HG03066 (cell line): Measurements from ENCODE around the gene TM4SF20.
A peak's percentile ranks its signal among the peaks of the same experiment; 100 is the strongest.

Source experiments
- ATAC-seq: cut with Tn5 transposase; IDR thresholded peaks from one replicate; pipeline ENCODE4 v1.9.1; 2021; ENCODE audit warnings: low read depth; ENCODE audit not compliant: unreplicated experiment

TM4SF20 gene, protein sequence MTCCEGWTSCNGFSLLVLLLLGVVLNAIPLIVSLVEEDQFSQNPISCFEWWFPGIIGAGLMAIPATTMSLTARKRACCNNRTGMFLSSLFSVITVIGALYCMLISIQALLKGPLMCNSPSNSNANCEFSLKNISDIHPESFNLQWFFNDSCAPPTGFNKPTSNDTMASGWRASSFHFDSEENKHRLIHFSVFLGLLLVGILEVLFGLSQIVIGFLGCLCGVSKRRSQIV

DNA sequence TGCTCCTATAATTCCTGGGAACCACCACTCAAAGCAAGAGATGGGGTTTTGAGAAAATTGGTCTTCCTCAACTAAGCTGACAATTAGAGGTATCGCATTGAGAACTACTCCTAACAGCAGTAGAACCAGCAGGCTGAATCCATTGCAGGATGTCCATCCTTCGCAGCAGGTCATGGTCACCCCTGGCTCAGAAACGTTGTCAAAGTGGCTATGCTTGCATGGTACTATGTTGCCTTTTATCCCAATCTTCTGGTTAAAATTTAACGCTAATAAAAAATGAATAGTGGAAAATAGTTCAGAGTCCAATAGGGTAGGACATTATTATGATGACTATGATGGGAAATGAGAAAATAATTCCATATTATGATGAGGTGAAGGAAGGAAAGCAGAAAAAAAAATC lies at the start of gene TM4SF20:
TM4SF20 (minus strand) TSS at position 212 of the 400 bp plus-strand sequence; CDS start at position 174, 38 bp downstream.
- no peak for ATAC-seq

DNA sequence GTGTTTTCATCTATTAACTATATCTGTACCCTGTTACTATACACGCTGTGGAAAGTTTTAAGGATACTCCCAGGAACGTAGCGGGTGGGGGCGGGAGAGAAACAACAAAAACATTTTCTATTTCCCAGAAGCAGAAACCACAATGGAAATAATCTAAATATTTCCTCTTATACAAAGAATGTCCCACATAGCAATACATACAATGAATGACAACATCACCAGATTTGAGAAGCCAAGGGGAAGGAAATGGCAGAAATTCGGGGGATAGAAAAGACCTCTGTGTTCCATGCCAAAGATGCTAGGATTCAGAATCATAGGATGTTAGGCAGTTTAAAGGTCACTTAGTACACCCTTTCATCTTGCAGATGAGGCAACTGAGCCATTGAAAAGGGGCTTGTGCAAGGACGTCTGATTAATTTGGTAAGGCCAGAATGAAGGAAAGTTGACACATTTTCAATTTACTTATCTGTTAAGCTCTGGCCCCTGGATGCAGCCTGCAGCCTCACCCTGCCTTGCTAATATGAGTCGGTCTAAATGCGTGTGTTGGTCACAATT lies 49.7 kb upstream of the TM4SF20 start:
- ATAC-seq, result no peak

DNA sequence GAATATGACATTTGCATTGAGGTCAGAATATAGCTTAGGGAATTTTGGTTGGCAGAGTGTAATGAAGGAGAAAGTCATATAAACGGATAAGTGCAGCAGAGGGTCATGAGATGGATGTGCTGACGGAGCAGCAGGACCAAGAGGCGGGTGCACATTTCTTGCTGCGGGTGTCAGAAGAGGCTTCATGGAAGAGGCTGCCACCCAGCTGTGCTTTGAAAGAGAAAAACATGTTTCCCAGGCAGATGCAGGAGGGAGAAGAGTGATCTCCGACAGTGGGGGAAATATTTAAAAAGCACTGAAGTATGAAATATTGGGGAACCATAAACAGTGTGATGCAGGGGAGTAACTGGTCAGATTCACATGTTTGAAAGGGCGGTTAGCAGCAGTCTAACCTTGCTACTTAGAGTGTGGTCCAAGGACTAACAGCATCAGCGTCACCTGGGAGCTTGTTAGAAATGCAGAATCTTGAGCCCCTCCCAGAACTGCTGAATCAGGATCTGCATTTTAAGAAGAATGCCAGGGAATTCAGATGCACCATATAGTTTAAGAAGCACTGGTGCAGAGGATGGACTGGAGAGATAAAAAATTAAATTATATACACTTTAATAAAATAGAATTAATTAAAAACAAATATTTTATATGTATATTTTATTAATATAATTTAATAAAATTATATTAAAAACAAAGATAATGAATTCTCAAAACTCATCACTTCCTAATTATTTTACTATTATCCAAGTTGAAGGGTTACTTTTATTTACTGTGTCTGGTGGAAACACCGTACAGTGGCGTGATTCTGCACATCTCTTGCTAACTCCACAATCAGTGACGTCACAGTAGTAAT lies 44.8 kb upstream of the TM4SF20 start:
- no peak for ATAC-seq

DNA sequence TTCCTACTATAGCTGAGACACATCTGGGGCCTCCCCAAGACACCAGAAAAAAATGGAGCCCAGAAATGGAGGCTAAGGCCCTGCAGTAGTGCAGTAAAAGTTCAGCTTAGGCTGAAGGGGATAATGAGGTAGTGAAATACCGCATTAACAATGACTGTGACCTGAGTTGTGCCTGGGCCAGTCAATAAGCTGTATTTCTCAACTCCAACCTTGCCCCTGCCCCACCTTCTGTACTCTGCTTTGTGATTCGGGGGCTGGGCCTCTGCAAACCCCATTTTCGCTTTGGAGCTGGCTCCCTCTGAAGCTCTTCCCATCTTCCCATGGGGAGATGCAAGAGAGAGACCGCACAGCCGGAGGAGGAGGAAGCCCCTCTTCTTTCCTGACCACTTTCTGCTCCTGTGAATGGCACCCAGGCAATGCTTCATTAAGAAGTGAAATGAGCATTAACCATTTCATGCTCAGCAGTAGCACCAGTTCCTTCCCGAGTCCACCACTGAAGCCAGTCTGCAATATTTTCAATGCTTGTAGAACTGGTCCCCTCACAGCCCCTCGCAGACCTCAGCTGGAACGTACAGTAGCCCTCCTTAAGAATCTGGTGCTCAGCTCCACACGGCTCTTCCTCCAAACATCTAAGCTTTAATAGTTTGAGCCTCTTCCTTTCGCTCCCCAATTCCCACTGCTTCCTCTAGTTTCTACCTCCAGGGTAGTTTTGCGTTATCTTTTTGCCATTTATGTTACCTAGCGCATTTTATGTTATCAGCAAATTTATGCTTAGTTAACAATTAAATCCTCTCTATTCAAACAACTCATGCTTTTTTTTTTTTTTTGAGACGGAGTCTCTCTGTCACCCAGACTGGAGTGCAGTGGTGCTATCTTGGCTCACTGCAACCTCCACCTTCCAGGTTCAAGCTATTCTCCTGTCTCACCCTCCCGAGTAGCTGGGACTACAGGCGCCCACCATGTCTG lies 41.3 kb upstream of the TM4SF20 start:
- ATAC-seq, result no peak

DNA sequence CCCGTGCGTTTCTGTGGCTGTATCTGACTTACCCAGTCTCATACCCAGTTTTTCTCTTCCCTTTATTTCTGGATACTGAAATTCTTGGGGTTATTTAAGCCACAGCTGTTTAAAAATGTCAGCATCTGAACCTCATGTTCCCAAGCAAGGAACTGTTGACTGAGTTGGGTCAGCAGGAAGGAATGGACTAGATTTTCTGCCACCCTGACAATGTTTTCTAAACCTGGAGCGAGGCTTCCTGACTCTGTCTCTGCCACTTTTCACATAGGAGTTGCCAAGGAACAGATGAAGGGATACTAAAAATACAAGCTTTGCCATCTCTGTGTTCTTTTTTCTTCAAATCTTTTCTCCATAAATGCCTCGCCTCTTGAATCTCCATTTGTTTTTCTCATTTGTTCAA lies 37.6 kb upstream of the TM4SF20 start:
- no peak for ATAC-seq

DNA sequence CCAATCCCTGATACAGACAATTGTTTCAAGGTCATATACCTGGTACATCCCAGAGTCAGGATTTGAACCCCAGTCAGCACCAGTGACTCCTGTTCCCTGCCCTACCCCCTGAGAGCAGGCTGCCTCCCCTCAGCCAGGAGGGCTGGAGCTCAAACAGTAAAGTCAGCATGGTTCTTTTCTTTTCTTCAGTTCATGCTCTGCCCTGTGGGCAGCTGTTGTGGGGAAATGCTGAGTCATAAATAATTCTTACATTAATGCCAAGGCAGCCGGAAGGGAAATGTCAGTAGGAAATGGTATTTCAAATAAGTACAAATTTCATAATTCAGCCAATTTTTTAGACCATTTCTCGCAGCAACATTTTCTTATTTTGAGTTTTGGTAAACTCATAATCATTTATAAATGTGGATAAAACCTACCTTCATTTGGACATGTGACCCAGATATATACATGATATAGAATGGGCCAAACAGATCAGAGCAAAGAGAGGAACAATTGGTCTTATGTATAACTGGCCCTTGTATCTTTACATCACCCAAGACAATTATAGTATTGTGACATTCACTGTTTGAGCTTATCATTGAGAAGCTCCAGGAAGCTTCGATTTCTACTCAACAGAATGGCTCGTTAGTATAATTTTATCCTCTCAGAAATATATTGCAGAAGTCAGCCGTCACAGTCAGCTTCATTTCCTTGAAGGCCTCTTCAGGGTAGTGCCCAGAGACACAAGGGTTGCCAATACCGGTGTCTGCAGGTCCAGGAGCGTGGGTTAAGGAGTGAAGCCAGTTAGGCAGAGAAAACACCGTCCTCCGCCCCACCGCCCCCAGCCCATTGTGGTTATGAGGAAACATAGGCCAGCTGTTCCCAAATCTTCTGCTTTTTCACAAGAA lies 36.7 kb upstream of the TM4SF20 start:
- ATAC-seq, result no peak

DNA sequence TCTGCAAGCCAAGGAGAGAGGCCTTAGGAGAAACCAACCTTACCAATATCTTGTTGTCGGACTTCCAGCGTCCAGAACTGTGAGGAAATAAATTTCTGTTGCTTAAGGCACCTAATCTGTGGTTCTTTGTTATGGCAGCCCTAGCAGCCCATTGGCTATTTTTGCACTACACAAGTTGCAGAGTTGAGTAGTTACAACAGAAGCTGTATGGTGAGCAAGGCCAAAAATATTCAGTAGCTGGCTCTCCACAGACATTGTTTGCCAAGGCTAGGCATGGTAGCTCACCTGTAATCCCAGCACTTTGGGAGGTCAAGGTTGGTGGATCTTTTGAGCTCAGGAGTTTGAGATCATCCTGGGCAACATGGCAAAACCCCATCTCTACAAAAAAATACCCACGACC lies 35.7 kb upstream of the TM4SF20 start:
- ATAC-seq, result no peak

DNA sequence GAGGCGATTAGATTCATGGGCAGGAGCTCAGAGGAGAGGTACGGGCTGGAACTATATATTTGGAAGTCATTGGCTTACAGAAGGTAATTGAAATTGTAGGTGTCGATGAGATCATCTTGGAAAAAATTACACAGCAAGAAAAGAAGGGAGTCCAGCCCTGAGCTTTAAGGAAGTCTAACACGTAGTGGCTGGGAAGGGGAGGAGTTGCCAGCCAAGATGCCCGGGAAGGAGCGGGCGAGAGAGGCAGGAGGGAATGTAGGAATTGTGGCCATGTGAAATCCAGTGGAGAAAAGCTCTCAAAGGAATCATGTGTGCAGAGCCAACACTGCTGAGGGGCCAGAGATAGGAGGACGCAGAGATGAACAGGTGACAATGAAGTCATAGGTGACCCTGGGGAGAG lies 34.3 kb upstream of the TM4SF20 start:
- ATAC-seq, result no peak

DNA sequence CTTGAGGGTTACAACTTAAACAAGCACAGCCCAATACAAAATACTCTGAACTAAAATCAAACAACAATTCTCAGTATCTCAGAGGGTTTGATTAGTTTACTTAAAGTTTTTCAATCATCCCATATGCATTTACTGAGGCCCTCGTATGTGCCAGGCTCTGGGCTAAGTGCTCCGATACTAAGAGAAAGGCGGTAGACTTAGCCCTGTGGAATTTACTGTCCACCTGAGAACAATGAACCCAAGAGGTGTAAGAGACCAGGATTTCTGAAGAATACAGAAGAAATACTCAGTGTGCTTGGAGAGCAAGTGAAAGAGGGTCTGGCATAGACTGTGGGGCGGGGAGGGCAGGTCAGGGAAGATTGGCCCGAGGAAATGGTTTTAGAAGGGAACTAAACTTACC lies 33.8 kb upstream of the TM4SF20 start:
- no peak for ATAC-seq

DNA sequence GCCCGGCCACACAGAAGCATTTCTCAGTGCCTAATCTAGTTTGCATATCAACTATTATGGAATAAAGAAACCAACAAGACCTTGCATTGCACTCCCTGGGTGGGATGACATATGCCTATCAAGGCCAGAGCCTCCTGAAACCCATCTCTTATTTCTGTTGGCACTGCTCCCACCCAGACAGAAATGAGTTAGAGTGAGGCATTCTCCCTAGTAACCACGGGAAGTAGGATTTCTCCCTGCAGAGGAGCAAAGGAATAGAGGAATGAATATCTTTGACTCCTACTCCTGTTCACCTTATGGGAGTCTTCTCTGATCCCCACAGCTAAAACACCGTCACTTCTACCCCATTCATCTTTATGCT lies 32.9 kb upstream of the TM4SF20 start:
- no peak for ATAC-seq

DNA sequence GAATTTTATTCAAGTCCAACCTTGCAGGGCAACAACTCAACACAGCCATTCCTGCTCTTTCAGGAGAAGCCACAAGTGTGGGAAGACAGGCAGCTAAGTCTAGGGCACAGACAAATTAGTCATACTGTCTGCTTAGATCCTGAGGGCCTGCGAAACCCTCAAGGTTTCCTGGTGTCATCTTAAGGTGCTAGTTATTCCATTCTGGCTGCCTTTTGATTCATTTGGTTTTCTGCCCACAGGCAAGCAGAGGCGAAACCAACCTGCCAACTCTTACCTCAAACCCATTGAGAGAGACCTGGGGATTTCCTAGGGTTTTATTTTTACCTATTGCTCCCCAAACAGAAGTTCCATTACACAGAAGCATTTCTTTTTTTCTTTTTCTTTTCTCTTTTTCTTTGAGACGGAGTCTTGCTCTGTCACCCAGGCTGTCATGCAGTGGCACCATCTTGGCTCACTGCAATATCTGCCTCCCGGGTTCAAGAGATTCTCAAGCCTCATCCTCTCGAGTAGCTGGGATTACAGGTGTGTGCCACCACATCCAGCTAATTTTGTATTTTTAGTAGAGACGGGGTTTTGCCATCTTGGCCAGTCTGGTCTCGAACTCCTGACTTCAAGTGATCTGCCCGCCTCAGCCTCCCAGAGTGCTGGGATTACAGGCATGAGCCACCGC lies 32.3 kb upstream of the TM4SF20 start:
- ATAC-seq, result peak; percentile 63

DNA sequence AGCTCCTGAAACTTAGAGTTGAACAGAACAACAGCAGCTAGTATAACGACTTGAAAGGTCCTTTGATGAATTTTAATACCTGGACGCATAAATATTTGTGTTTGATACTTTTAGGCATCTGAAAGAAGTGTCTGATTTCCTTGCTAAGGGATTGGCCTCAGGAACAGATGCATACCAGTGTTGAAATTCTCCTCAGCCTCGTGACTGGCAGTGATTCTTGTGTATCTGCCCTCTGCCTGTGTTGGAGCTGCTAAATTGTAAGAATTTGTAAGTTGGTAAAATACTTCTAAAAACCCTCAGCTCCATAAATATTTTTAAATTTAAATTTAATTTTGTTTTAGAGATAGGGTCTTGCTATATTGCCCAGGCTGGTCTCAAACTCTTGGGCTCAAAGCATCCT lies 31.1 kb upstream of the TM4SF20 start:
- no peak for ATAC-seq

DNA sequence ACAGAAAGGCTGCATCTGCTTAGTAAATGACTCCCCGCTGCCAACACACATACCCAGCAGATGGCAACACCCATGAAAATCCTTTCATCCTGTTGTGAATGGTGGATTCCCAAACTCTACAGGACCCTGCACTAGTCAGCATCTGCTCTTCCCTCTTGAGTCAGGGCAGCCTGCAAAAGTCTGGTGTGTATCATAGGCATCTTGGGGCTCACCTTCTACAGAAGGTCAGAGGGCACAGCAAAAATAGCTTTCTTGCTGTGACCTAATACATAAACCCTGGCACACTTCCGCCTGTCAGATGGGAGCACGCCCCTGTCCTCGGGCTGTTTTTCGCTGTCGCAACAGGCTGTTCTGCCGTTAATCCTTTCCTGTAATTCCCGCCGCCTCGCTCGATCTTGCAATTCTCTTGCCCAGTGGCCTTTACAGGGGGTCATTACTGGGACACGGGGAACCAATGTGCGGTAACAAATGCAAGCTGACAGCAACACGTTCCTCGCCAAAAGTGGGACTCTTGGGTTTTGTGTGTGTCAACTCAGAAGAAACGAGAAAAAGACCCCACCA lies 28.6 kb upstream of the TM4SF20 start:
- no peak for ATAC-seq

DNA sequence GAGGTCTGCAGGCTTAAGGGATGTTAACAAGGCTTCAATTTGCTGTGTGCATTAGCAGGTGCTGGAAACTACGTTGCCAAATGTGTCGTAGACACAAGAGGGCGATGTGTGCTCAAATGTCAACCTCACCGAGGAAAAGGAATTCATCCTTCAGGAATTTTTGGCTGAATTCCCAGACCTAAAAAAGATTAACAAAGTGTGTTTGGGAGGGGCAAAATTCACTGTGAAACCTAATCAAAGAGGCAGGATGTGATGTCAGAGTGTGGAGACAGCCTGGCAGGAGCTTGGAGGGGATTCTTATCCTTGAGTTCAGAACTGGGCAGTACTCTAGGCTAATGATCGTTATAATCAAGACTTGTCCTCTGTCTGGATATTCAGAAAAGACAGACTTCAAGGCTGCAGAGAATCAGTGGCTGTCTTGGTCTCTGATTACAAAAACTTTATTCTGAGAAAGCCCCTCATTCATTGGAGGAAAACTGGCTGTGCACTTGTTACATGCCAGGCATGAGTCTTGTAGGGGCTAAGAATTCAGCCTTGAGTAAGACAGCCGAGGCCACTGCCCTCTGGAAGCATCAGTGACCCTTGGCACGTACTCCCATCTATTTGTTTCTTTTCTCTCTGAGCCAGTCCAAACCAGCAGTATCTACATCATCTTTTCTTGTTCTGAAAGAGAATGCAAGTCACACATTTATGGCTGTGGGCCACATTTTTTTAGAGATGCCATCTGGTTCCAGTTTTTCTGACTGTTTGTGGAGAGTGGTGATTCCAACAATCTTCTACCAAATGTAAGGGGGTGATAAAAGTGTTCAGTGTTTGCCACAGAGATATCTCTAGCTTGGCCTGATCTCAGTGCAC lies 27.3 kb upstream of the TM4SF20 start:
- ATAC-seq, result peak; percentile 66

DNA sequence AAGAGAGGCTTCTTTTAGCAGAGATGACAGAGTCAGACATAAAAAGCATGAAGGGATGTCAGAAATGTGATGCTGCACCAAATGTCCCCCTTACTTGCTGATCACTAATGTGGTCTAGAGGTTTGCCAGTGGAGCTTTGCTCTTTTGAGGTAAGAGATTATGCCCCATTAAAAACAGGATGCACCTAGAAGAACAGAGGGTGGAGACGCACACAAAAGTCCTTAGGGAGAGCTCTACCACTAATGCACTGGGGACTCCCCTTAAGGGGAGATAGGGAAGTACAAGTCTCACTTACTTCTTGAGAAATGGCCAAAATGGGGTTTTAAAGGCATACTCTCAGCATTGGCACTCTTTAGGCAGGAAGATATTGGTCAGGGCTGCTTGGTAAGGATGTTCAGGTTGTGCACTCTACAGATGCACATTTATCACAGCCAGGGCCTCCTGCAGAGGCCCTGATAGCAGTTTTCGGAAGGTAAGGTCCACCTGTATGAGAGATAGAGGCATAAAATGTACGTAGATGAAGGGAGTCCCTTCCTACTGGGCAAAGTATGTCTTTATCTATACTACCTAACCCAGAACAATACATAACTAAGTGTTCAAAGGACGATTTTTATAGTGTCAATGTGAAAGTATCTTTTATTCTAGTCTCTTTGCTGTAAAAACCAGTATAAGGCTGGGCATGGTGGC lies 25.6 kb upstream of the TM4SF20 start:
- ATAC-seq, result no peak

DNA sequence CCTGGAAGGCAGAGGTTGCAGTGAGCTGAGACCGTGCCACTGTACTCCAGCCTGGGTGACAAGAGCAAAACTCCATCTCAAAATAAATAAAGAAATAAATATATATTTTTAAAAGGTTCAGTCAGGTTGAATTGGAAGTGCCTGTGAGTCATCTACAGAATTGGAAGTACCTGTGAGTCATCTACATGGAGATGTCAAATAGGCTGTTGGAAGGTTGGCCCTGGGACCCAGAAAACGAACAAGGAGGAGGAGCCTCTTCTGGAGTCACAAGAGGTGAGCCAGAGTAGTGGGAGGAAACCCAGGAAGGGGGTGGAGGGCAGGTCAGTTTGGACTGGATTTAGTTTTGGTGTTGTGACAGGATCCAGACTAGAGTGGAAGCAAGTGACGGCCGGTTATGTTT lies 23.9 kb upstream of the TM4SF20 start:
- no peak for ATAC-seq

DNA sequence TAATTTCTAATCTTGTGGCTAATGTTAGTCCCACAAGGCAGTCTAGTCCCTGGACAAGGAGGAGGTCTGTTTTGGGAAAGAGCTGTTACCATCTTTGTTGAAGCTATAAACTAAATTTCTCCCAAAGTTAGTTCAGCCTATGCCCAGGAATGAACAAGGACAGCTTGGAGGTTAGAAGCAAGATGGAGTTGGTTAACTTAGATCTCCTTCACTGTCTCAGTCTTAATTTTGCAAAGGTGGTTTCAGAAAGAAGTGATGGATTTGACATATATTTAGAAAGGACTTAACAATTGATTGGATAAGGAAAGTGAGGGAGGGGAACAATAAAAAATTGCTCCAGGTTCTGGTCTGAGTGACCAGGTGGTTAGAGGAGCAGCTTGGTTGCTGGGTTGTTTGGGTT lies 23.2 kb upstream of the TM4SF20 start:
- ATAC-seq, result no peak

DNA sequence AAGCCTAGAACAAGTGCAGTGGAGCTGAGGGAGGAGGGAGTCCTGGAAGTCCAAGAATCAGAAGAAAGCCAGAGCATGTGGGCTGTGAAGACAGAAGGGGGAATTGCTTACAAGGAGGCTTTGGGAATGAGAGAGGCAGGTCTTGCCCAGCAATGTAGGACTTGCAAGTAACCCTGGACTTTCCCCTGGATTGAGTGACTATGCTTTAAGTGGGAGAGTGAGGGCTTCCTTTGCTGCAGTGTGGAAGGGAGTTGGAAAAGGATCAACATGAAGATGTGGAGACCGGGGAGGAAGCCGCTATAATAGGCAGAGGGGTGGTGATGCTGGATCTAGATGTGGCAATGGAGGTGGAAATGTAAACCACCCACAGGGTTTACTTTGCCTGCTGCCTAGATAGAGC lies 22.4 kb upstream of the TM4SF20 start:
- ATAC-seq, result no peak
